A673 (cell line): Measurements from ENCODE around the gene ALDH1B1. TPM values are rescaled to one million over a fixed set of nuclear protein-coding genes. Genes with fewer than 3 reads are reported as not detected.

Experiments used
- BruUV-seq: library from RNA; stranded (reverse); fragments of 400-500 nt; replicated peaks from 2 replicates; lab custom pipeline; 2021; lab: Mats Ljungman, UMichigan
- CTCF ChIA-PET: fragments of 300-600 bp; sonication (Branson Sonifier 250); formaldehyde crosslinking; loops from one replicate; lab custom pipeline; 2022; ENCODE audit warnings: antibody characterized with exemption; lab: Charles Lee
- POLR2A ChIA-PET: fragments of 300-600 bp; sonication (Branson Sonifier 250); formaldehyde crosslinking; loops from one replicate; lab custom pipeline; 2022; ENCODE audit warnings: antibody characterized with exemption; ENCODE audit not compliant: low non-redundant PET; lab: Charles Lee
- DNase-seq: peaks from one replicate; pipeline ENCODE4 v3.0.0-alpha.2; 2015; ENCODE audit warnings: low spot score
- H3K27ac ChIP-seq: fragments of 200-600 bp; sonication (generic); 2 replicates; pipeline ENCODE4 v1.5.1; 2016; ENCODE audit warnings: mixed run types, low read depth, mild to moderate bottlenecking, mixed read lengths, antibody characterized with exemption, low read length; ENCODE audit not compliant: poor library complexity, severe bottlenecking
- H3K27me3 ChIP-seq: fragments of 200-600 bp; sonication (generic); replicated peaks from 2 replicates; pipeline ENCODE4 v1.6.1; 2017; ENCODE audit warnings: mixed run types, low read depth, mild to moderate bottlenecking, mixed read lengths, antibody characterized with exemption, low read length; ENCODE audit not compliant: insufficient read depth, poor library complexity
- H3K36me3 ChIP-seq: fragments of 200-600 bp; sonication (generic); 2 replicates; pipeline ENCODE4 v1.6.1; 2016; ENCODE audit warnings: mixed run types, mild to moderate bottlenecking, mixed read lengths, antibody characterized with exemption, low read length; ENCODE audit not compliant: insufficient read depth, poor library complexity, severe bottlenecking
- H3K4me1 ChIP-seq: fragments of 200-600 bp; sonication (generic); 2 replicates; pipeline ENCODE4 v1.6.1; 2017; ENCODE audit warnings: mixed run types, mild to moderate bottlenecking, mixed read lengths, antibody characterized with exemption, low read length; ENCODE audit not compliant: insufficient read depth, poor library complexity, severe bottlenecking
- H3K4me3 ChIP-seq: fragments of 200-600 bp; sonication (generic); 2 replicates; pipeline ENCODE4 v1.5.1; 2016; ENCODE audit warnings: low read depth, mixed run types, mild to moderate bottlenecking, mixed read lengths, low read length; ENCODE audit not compliant: poor library complexity, severe bottlenecking
- H3K9me3 ChIP-seq: fragments of 200-600 bp; sonication (generic); 2 replicates; pipeline ENCODE4 v1.6.1; 2016; ENCODE audit warnings: mixed run types, low read depth, mild to moderate bottlenecking, mixed read lengths, antibody characterized with exemption, low read length; ENCODE audit not compliant: poor library complexity, severe bottlenecking
- CTCF ChIP-seq: fragments of 300-800, 200-600 bp; sonication (generic); conservative IDR thresholded peaks from 2 replicates; pipeline ENCODE4 v1.5.1; 2017; ENCODE audit warnings: low read depth, mild to moderate bottlenecking, antibody characterized with exemption, low read length, moderate library complexity, mixed read lengths
- EZH2 ChIP-seq: fragments of 200-600 bp; sonication (generic); IDR thresholded peaks from 2 replicates; pipeline ENCODE4 v1.6.1; 2017; ENCODE audit warnings: borderline replicate concordance, low read depth, mild to moderate bottlenecking, mixed read lengths, antibody characterized with exemption, low read length; ENCODE audit not compliant: poor library complexity, severe bottlenecking
- intact Hi-C: fragments of 100-400 bp; cut with micrococcal nuclease; formaldehyde crosslinking; loops from one replicate; pipeline ENCODE4 v1.10.0; 2022; ENCODE audit not compliant: unreplicated experiment
- total RNA-seq: library from RNA; stranded (reverse); gene quantifications from 2 replicates; pipeline ENCODE4 v1.2.3, GENCODE V29; 2021

Gene ALDH1B1
- total RNA-seq, 1 experiment from 2014 or later = 29.0 TPM

- intact Hi-C loops = loop anchor here (10.0 kb wide), 1 partner anchor 214 kb away; no protein-coding TSS in a partner anchor
- Histone ChIP-seq H3K4me3 (no peak overlapping the region), H3K4me1 (no peaks in the 10 kb centered on the region), H3K27me3 (no peaks in the 10 kb centered on the region), H3K9me3 (no peaks in the 10 kb centered on the region), H3K36me3 (no peaks in the 10 kb centered on the region), H3K27ac (no peak overlapping the region)
- no peak for DNase-seq
- POLR2A ChIA-PET = no interaction called here
- TF ChIP-seq CTCF = no peak
- TF ChIP-seq EZH2 = no peak
- BruUV-seq = no TSS peak
- CTCF ChIA-PET = no interaction called here
Measured at GRCh38 chr9:38359297-38359653, 33.2 kb upstream of the ALDH1B1 start.

GRCh38 chr9:38359689-38360385 lies 32.7 kb upstream of the ALDH1B1 start:
- Histone ChIP-seq H3K36me3 (no peaks in the 10 kb centered on the region), H3K27me3 (no peaks in the 10 kb centered on the region), H3K4me1 (no peaks in the 10 kb centered on the region), H3K4me3 (no peak overlapping the region), H3K27ac (no peak overlapping the region), H3K9me3 (no peaks in the 10 kb centered on the region)
- no peak for DNase-seq
- CTCF ChIA-PET = no interaction called here
- no peak for TF ChIP-seq EZH2
- no peak for TF ChIP-seq CTCF
- intact Hi-C loops = loop anchor here (5.0 to 10.0 kb wide), 4 partner anchors 215 to 878 kb away; no protein-coding TSS in a partner anchor
- BruUV-seq = no TSS peak
- POLR2A ChIA-PET = no interaction called here

- Histone ChIP-seq H3K36me3 (no peaks in the 10 kb centered on the region), H3K27me3 (no peaks in the 10 kb centered on the region), H3K4me3 (no peak overlapping the region), H3K9me3 (no peaks in the 10 kb centered on the region), H3K27ac (no peak overlapping the region), H3K4me1 (no peaks in the 10 kb centered on the region)
- ChIA-PET POLR2A (no interaction called here), CTCF (interaction anchor here (0.6 to 0.7 kb wide), 2 partner anchors 335 to 613 kb away, joined by 3 read pairs; no protein-coding TSS in a partner anchor)
- no peak for TF ChIP-seq CTCF
- TF ChIP-seq EZH2 = no peak
- no TSS peak for BruUV-seq
- intact Hi-C loops = loop anchor here (5.0 kb wide), 3 partner anchors 274 to 879 kb away; no protein-coding TSS in a partner anchor
- DNase-seq = no peak
Measured at GRCh38 chr9:38360839-38361472, 31.5 kb upstream of the ALDH1B1 start.
